Neutrophil (primary cell): ENCODE measurements around the gene TNC.

Experiments used
- H3K27ac ChIP-seq: fragments of 200-600 bp; sonication (generic); 2 replicates; pipeline ENCODE4 v1.5.1; 2016; ENCODE audit warnings: mild to moderate bottlenecking, moderate library complexity
- H3K27me3 ChIP-seq: fragments of 200-600 bp; sonication (generic); 2 replicates; pipeline ENCODE4 v1.6.0; 2016; ENCODE audit warnings: mild to moderate bottlenecking
- H3K36me3 ChIP-seq: fragments of 200-600 bp; sonication (generic); 2 replicates; pipeline ENCODE4 v1.5.1; 2017
- H3K4me1 ChIP-seq, 2 experiments: fragments of 200-600 bp in 1 of 2; sonication (generic) in 1 of 2; 1 replicate in 1 of 2; 2 replicates in 1 of 2; pipeline versions ENCODE4 v1.5.1 to v1.6.1; 2013 to 2016; ENCODE audit warnings: low read depth in 1 of 2, low read length in 1 of 2, mild to moderate bottlenecking in 1 of 2, moderate library complexity in 1 of 2; ENCODE audit not compliant: control insufficient read depth in 1 of 2, insufficient read depth in 1 of 2
- H3K4me3 ChIP-seq, 2 experiments: fragments of 200-600 bp in 1 of 2; sonication (generic) in 1 of 2; 1 replicate in 1 of 2; 2 replicates in 1 of 2; pipeline ENCODE4 v1.5.1; 2013 to 2016; ENCODE audit warnings: low read depth in 1 of 2, low read length in 1 of 2, mild to moderate bottlenecking in 1 of 2, moderate library complexity in 1 of 2
- H3K9me3 ChIP-seq: fragments of 200-600 bp; sonication (generic); 2 replicates; pipeline ENCODE4 v1.5.1; 2016
- TF ChIP-seq, protein P1 (sequence below): fragments of 200-600 bp; sonication (generic); IDR thresholded peaks from 2 replicates; pipeline ENCODE4 v1.5.1; 2016; ENCODE audit warnings: antibody characterized with exemption

TNC gene

GRCh38 chr9:115088860-115089259 lies 29.1 kb downstream of the TNC start:
- H3K4me1 ChIP-seq: no peaks in the 10 kb centered on the region
- no peaks in the 10 kb centered on the region for H3K36me3 ChIP-seq
- H3K27ac ChIP-seq: no peak overlapping the region
- H3K4me3 ChIP-seq: no peak overlapping the region
- TF ChIP-seq, protein P1, sequence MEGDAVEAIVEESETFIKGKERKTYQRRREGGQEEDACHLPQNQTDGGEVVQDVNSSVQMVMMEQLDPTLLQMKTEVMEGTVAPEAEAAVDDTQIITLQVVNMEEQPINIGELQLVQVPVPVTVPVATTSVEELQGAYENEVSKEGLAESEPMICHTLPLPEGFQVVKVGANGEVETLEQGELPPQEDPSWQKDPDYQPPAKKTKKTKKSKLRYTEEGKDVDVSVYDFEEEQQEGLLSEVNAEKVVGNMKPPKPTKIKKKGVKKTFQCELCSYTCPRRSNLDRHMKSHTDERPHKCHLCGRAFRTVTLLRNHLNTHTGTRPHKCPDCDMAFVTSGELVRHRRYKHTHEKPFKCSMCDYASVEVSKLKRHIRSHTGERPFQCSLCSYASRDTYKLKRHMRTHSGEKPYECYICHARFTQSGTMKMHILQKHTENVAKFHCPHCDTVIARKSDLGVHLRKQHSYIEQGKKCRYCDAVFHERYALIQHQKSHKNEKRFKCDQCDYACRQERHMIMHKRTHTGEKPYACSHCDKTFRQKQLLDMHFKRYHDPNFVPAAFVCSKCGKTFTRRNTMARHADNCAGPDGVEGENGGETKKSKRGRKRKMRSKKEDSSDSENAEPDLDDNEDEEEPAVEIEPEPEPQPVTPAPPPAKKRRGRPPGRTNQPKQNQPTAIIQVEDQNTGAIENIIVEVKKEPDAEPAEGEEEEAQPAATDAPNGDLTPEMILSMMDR: no peak
- H3K27me3 ChIP-seq: no peaks in the 10 kb centered on the region
- H3K9me3 ChIP-seq: no peaks in the 10 kb centered on the region

DNA sequence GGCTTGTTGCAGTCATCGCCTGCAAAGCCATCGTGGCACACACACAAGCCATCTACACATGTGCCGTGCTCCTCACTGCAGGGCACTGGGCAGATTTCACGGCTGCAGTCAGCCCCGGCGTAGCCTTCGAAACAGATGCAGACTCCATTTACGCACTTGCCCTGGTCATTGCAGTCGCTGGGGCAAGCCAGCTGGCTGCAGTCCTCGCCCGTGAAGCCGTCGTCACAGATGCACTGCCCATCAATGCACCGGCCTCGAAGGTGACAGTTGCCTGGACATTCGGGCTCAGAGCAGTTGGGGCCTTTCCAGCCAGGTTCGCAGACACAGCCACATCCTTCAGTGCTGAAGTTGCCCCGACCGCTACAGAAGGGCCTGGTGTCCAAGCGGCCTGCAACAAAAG lies 31.1 kb downstream of the TNC start:
- H3K36me3 ChIP-seq: no peaks in the 10 kb centered on the region
- no peaks in the 10 kb centered on the region for H3K9me3 ChIP-seq
- H3K4me3 ChIP-seq: no peak overlapping the region
- no peaks in the 10 kb centered on the region for H3K4me1 ChIP-seq
- TF ChIP-seq, protein P1: no peak
- no peaks in the 10 kb centered on the region for H3K27me3 ChIP-seq
- no peak overlapping the region for H3K27ac ChIP-seq

DNA sequence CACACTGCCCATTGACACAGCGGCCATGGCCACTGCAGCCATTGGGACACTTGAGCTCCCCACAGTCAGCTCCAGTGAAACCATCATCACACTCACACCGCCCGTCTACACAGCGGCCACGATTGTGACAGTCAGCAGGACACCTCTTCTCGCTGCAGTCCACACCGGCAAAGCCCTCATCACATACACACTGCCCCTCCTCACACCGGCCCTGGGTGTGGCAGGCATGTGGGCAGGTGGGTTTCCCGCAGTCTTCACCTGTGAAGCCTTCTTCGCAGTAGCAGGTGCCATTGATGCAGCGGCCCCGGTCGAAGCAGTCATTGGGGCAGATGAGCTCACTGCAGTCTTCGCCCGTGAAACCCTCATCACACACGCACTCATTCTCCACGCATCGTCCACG lies 31.5 kb downstream of the TNC start:
- Histone ChIP-seq H3K27ac (no peak overlapping the region), H3K27me3 (no peaks in the 10 kb centered on the region), H3K4me1 (no peaks in the 10 kb centered on the region), H3K4me3 (no peak overlapping the region), H3K9me3 (no peaks in the 10 kb centered on the region), H3K36me3 (no peaks in the 10 kb centered on the region)
- TF ChIP-seq, protein P1: no peak

DNA sequence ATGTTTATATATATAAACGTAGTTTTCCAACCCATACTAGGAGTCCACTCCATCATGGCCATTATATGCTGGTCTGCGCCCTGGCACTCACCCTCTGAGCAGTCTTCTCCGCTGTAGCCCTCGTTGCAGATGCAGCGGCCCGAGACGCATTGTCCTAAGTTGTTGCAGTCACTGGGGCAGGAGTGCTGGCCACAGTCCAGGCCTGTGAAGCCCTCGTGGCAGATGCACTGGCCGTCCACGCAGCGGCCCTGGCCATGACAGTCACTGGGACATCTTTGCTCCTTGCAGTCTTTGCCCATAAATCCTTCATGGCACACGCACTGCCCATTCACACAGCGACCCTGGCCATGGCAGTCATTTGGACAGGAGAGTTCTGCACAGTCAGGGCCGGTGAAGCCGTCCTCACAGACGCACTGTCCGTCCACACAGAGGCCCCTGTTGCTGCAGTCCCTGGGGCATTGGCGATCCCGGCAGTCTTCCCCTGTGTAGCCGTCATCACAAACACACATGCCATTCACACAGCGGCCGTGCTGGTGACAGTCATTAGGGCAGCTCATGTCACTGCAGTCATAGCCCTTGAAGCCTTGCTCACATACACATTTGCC lies 32.1 kb downstream of the TNC start:
- Histone ChIP-seq H3K27me3 (no peaks in the 10 kb centered on the region), H3K9me3 (no peaks in the 10 kb centered on the region), H3K36me3 (no peaks in the 10 kb centered on the region), H3K4me3 (no peak overlapping the region), H3K27ac (no peak overlapping the region), H3K4me1 (no peaks in the 10 kb centered on the region)
- TF ChIP-seq, protein P1: no peak

DNA sequence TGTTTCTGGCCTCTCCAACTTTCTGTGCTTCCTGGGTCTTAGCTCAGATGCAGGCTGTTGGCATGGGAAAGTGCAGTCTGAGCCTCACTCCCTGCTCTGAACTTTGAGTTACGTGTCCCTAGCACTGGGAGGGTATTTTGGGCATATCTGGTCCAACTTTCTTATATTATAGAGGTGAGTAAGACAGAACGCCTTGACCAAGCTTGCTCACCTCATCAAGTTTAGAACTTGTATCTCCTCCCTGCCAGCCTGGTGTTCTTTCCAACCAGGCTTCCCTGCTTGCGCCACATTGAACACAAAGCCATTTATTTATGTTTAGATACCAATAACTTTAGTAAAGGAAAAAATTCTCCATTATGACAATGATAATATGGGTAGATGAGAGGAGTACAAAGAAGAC lies 33.2 kb downstream of the TNC start:
- no peak overlapping the region for H3K4me3 ChIP-seq
- no peaks in the 10 kb centered on the region for H3K27me3 ChIP-seq
- no peaks in the 10 kb centered on the region for H3K36me3 ChIP-seq
- TF ChIP-seq, protein P1: no peak
- no peaks in the 10 kb centered on the region for H3K9me3 ChIP-seq
- no peaks in the 10 kb centered on the region for H3K4me1 ChIP-seq
- no peak overlapping the region for H3K27ac ChIP-seq

GRCh38 chr9:115084157-115084556 lies 33.8 kb downstream of the TNC start:
- H3K27me3 ChIP-seq: no peaks in the 10 kb centered on the region
- H3K9me3 ChIP-seq: no peaks in the 10 kb centered on the region
- H3K36me3 ChIP-seq: no peaks in the 10 kb centered on the region
- H3K27ac ChIP-seq: no peak overlapping the region
- H3K4me1 ChIP-seq: no peaks in the 10 kb centered on the region
- H3K4me3 ChIP-seq: no peak overlapping the region
- TF ChIP-seq, protein P1: no peak
